IMR-90 (cell line): ENCODE measurements around the gene ADORA2A. TPM values are rescaled to one million over a fixed set of nuclear protein-coding genes. Genes with fewer than 3 reads are reported as not detected.
A peak's percentile ranks its signal among the peaks of the same experiment; 100 is the strongest.

Source experiments
- ATAC-seq: fragments of 200-7000 bp; cut with Tn5 transposase; 2 replicates; pipeline ENCODE4 v1.9.1; 2020; ENCODE audit warnings: low read depth, mild to moderate bottlenecking, moderate library complexity
- BruUV-seq: library from RNA; stranded (reverse); fragments of 400-500 nt; replicated peaks from 2 replicates; lab custom pipeline; 2021; lab: Mats Ljungman, UMichigan
- CTCF ChIA-PET: fragments of 300-600 bp; formaldehyde crosslinking; extraction: SDS; loops from one replicate; lab custom pipeline; 2021; ENCODE audit warnings: antibody characterized with exemption; lab: Yijun Ruan, JAX
- POLR2A ChIA-PET: fragments of 300-600 bp; sonication (Branson Sonifier 250); formaldehyde crosslinking; loops from one replicate; lab custom pipeline; 2022; ENCODE audit warnings: antibody characterized with exemption; ENCODE audit not compliant: unreplicated experiment; lab: Charles Lee
- DNase-seq: peaks from one replicate; pipeline ENCODE4 v3.0.0; 2013
- H2AFZ ChIP-seq: replicated peaks from 2 replicates; pipeline ENCODE3; 2013; ENCODE audit warnings: low read length, mild to moderate bottlenecking; ENCODE audit not compliant: poor library complexity
- H2AK5ac ChIP-seq: 2 replicates; pipeline ENCODE4 v1.6.1; 2013; ENCODE audit warnings: low read depth, low read length, inconsistent platforms
- H2AK9ac ChIP-seq: replicated peaks from 2 replicates; pipeline ENCODE3; 2013; ENCODE audit warnings: mild to moderate bottlenecking, low read depth, low read length, moderate library complexity; ENCODE audit not compliant: poor library complexity
- H2BK120ac ChIP-seq: 2 replicates; pipeline ENCODE4 v1.6.1; 2013; ENCODE audit warnings: low read depth, low read length, inconsistent platforms
- H2BK15ac ChIP-seq: 3 replicates; pipeline ENCODE4 v1.6.1; 2013; ENCODE audit warnings: low read depth, low read length, inconsistent platforms
- H2BK20ac ChIP-seq: 2 replicates; pipeline ENCODE4 v1.6.1; 2013; ENCODE audit warnings: low read depth, mild to moderate bottlenecking, inconsistent platforms, low read length, moderate library complexity
- H2BK5ac ChIP-seq: 2 replicates; pipeline ENCODE4 v1.6.1; 2013; ENCODE audit warnings: mild to moderate bottlenecking, low read depth, low read length, inconsistent platforms; ENCODE audit not compliant: poor library complexity, severe bottlenecking
- H3K14ac ChIP-seq: replicated peaks from 2 replicates; pipeline ENCODE4 v1.6.1; 2013; ENCODE audit warnings: low read depth, low read length, inconsistent platforms
- H3K18ac ChIP-seq: 2 replicates; pipeline ENCODE4 v1.6.1; 2013; ENCODE audit warnings: low read depth, low read length, control low read depth
- H3K23ac ChIP-seq: 2 replicates; pipeline ENCODE4 v1.6.1; 2013; ENCODE audit warnings: low read depth, low read length, inconsistent platforms
- H3K27ac ChIP-seq: 2 replicates; pipeline ENCODE4 v1.5.1; 2013; ENCODE audit warnings: mild to moderate bottlenecking, control low read depth, low read length; ENCODE audit not compliant: insufficient read depth
- H3K27me3 ChIP-seq: 2 replicates; pipeline ENCODE4 v1.6.1; 2013; ENCODE audit warnings: low read length; ENCODE audit not compliant: control insufficient read depth, insufficient read depth
- H3K36me3 ChIP-seq: 2 replicates; pipeline ENCODE4 v1.6.1; 2013; ENCODE audit warnings: low read length, mixed read lengths; ENCODE audit not compliant: control insufficient read depth, insufficient read depth
- H3K4ac ChIP-seq: 2 replicates; pipeline ENCODE4 v1.6.1; 2013; ENCODE audit warnings: low read depth, low read length, inconsistent platforms
- H3K4me1 ChIP-seq: 2 replicates; pipeline ENCODE4 v1.6.1; 2013; ENCODE audit warnings: low read length, mixed read lengths; ENCODE audit not compliant: control insufficient read depth, insufficient read depth
- H3K4me2 ChIP-seq: 2 replicates; pipeline ENCODE4 v1.6.1; 2013; ENCODE audit warnings: low read depth, mild to moderate bottlenecking, control low read depth, low read length, moderate library complexity
- H3K4me3 ChIP-seq: 2 replicates; pipeline ENCODE4 v1.5.1; 2013; ENCODE audit warnings: low read depth, mild to moderate bottlenecking, control low read depth, low read length, moderate library complexity; ENCODE audit not compliant: insufficient read depth
- H3K56ac ChIP-seq: 2 replicates; pipeline ENCODE4 v1.6.1; 2013; ENCODE audit warnings: low read length, inconsistent platforms; ENCODE audit not compliant: insufficient read depth; ENCODE audit errors: extremely low read depth
- H3K79me1 ChIP-seq, 2 experiments: 2 replicates each; pipeline ENCODE4 v1.6.1; 2013; ENCODE audit warnings: low read length in 2 of 2, inconsistent platforms in 1 of 2, low read depth in 1 of 2
- H3K9ac ChIP-seq: 2 replicates; pipeline ENCODE4 v1.6.1; 2013; ENCODE audit warnings: low read depth, low read length, control low read depth
- H3K9me1 ChIP-seq: 2 replicates; pipeline ENCODE4 v1.6.1; 2013; ENCODE audit warnings: low read length, inconsistent platforms; ENCODE audit not compliant: insufficient read depth
- H3K9me3 ChIP-seq: 2 replicates; pipeline ENCODE4 v1.6.1; 2013; ENCODE audit warnings: low read length; ENCODE audit not compliant: control insufficient read depth, insufficient read depth
- H4K20me1 ChIP-seq: 2 replicates; pipeline ENCODE4 v1.6.1; 2013; ENCODE audit warnings: low read length, inconsistent platforms; ENCODE audit not compliant: insufficient read depth
- H4K5ac ChIP-seq: 2 replicates; pipeline ENCODE4 v1.6.1; 2013; ENCODE audit warnings: mild to moderate bottlenecking, low read depth, low read length, control low read depth
- H4K8ac ChIP-seq, 2 experiments: 2 replicates each; pipeline ENCODE4 v1.6.1; 2013; ENCODE audit warnings: low read depth in 2 of 2, low read length in 2 of 2, control low read depth in 1 of 2, inconsistent platforms in 1 of 2
- H4K91ac ChIP-seq: 2 replicates; pipeline ENCODE4 v1.6.1; 2013; ENCODE audit warnings: low read depth, low read length, inconsistent platforms; ENCODE audit not compliant: insufficient read depth
- BHLHE40 ChIP-seq: fragments of 150-350 bp; IDR thresholded peaks from 2 replicates; pipeline ENCODE4 v1.6.1; 2016; ENCODE audit warnings: mild to moderate bottlenecking, low read depth, low read length
- CEBPB ChIP-seq: IDR thresholded peaks from 2 replicates; pipeline ENCODE4 v1.6.1; 2012; ENCODE audit warnings: low read depth, low read length, improper control_type of control experiment
- WGBS, 2 experiments: methylation state at CpG; one replicate each; pipeline versions ENCODE4 v1.1.5 to v1.1.7; 2013; ENCODE audit warnings: missing lambda C conversion rate in 2 of 2; ENCODE audit not compliant: insufficient read length in 1 of 2; ENCODE audit errors: extremely low coverage in 2 of 2; 5-methylcytosine and 5-hydroxymethylcytosine counted together
- dilution Hi-C: fragments of 300-500 bp; cut with HindIII; formaldehyde crosslinking; loops from one replicate; pipeline ENCODE4 v1.14.3; 2018; ENCODE audit warnings: low sequenced_read_pairs; ENCODE audit not compliant: unreplicated experiment
- in situ Hi-C: fragments of 300-500 bp; cut with MboI; formaldehyde crosslinking; loops from 3 replicates; pipeline ENCODE4 v1.14.3; 2019; ENCODE audit warnings: low sequenced_read_pairs, inconsistent platforms, mixed read lengths
- intact Hi-C: fragments of 100-400 bp; cut with micrococcal nuclease; formaldehyde crosslinking; loops from 2 replicates; pipeline ENCODE4 v1.10.0; 2022
- polyA plus RNA-seq, 3 experiments: library from polyadenylated mRNA; depleted of rRNA; stranded (reverse); fragments of >200 nt; gene quantifications; 2 replicates each; pipeline ENCODE4 v1.2.3, GENCODE V29; 2012; ENCODE audit warnings: low replicate concordance in 1 of 3
- total RNA-seq: library from RNA; depleted of rRNA; stranded (reverse); fragments of >200 nt; gene quantifications from 2 replicates; pipeline ENCODE4 v1.2.3, GENCODE V29; 2012

Gene ADORA2A
- total and polyA plus RNA-seq, 2 of the 4 experiments (the other 2 are of a cell fraction), result 0.36 to 1.1 TPM

- Histone ChIP-seq H4K20me1 (no peaks in the 10 kb centered on the region), H3K4me1 (peaks cover 2% of the 10 kb centered on the region; the same call in 1 of the 2 replicates), H4K5ac (no peak overlapping the region), H2AFZ (no peak overlapping the region), H3K4ac (no peak overlapping the region), H4K8ac (no peak overlapping the region), H3K9me1 (peaks cover 9% of the 10 kb centered on the region), H3K14ac (no peak overlapping the region), H2BK15ac (no peak overlapping the region), H3K23ac (no peak overlapping the region), H3K27ac (no peak overlapping the region), H3K9ac (no peak overlapping the region), H3K18ac (no peak overlapping the region), H3K4me2 (no peak overlapping the region), H2BK5ac (no peak overlapping the region), H3K9me3 (no peaks in the 10 kb centered on the region), H4K91ac (no peak overlapping the region), H3K36me3 (no peaks in the 10 kb centered on the region), H2AK5ac (no peak overlapping the region), H3K79me1 (no peaks in the 10 kb centered on the region), H2BK120ac (no peak overlapping the region), H3K56ac (no peak overlapping the region), H3K27me3 (no peaks in the 10 kb centered on the region), H3K4me3 (no peak overlapping the region), H2BK20ac (no peak overlapping the region), H2AK9ac (no peak overlapping the region)
- ChIA-PET POLR2A (interaction anchor here (0.7 kb wide), 1 partner anchor 46 kb away, joined by 6 read pairs; no protein-coding TSS in a partner anchor), CTCF (interaction anchor here (0.9 kb wide), 1 partner anchor 20 kb away, joined by 3 read pairs; no protein-coding TSS in a partner anchor)
- no TSS peak for BruUV-seq
- WGBS, 2 experiments, result no CpG with 5 or more reads among the region's 2 CpGs
- intact Hi-C loops (no loop called here), in situ Hi-C loops (no loop called here), dilution Hi-C loops (no loop called here)
- TF ChIP-seq CEBPB (no peak), BHLHE40 (peak; percentile 68; the same call in 1 of the 2 replicates)
- ATAC-seq (no peak), DNase-seq (no peak)
Measured at GRCh38 chr22:24482998-24483397, 55.6 kb downstream of the ADORA2A start.
